Measurements from ENCODE around the gene VGLL3. TPM values are rescaled to one million over a fixed set of nuclear protein-coding genes. Genes with fewer than 3 reads are reported as not detected.
A peak's percentile ranks its signal among the peaks of the same experiment; 100 is the strongest.

Gene VGLL3
- total and polyA plus RNA-seq, 2 experiments from 2014 or later = 1.4 to 7.3 TPM

DNA sequence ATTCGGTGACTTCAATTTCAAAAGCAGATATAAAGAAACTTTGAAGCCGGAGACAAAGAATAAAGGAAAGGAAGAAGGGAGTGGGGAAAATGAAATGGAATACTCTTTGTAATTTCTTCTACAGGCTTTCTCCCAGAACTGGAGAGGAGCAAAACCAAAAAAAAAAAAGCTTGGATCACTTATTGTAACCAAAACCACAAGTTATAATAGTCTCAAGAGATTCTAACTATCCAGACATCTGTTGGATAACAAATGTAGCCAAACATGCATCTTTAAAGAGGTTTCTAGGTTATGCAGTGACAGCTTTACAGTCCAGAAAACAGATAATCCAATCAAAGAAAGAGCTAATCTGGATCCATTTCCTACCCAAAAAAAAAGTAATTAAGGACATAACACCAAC lies 36.2 kb downstream of the VGLL3 start:
- Histone ChIP-seq H3K27me3 (ENCODE audit: insufficient read depth) (no peaks in the 10 kb centered on the region), H3K4me3 (no peak overlapping the region), H2AFZ (no peak overlapping the region), H3K79me2 (replicated peaks; ENCODE audit: insufficient read depth) (no peaks in the 10 kb centered on the region), H3K36me3 (ENCODE audit: insufficient read depth) (no peaks in the 10 kb centered on the region), H3K27ac (ENCODE audit: low read depth) (no peak overlapping the region), H3F3A (replicated peaks; ENCODE audit: low read depth) (no peaks in the 10 kb centered on the region), H3K9me2 (ENCODE audit: insufficient read depth) (no peaks in the 10 kb centered on the region), H4K20me1 (replicated peaks; ENCODE audit: insufficient read depth) (no peaks in the 10 kb centered on the region), H3K4me2 (no peak overlapping the region), H3K4me1 (ENCODE audit: insufficient read depth) (peaks cover 7% of the 10 kb centered on the region; the same call in 1 of the 2 replicates)
- ATAC-seq = no peak
- Mint-ChIP-seq H3K27me3 (ENCODE audit: insufficient read depth, low read depth, poor library complexity) (peaks cover 3% of the 10 kb centered on the region), H3K27ac (no peak overlapping the region), H3K4me1 (peaks cover 27% of the 10 kb centered on the region), H3K4me3 (no peak overlapping the region), H3K9me3 (no peaks in the 10 kb centered on the region), H3K36me3 (ENCODE audit: low read depth) (no peaks in the 10 kb centered on the region)
- TF ChIP-seq EZH2 (IDR thresholded peaks at IDR 0.05; ENCODE audit: low read depth, unreplicated experiment) = no peak
- no peak for TF ChIP-seq ZNF114 (CRISPR knock-in tag; IDR thresholded peaks at IDR 0.05)
- TF ChIP-seq, protein P1, sequence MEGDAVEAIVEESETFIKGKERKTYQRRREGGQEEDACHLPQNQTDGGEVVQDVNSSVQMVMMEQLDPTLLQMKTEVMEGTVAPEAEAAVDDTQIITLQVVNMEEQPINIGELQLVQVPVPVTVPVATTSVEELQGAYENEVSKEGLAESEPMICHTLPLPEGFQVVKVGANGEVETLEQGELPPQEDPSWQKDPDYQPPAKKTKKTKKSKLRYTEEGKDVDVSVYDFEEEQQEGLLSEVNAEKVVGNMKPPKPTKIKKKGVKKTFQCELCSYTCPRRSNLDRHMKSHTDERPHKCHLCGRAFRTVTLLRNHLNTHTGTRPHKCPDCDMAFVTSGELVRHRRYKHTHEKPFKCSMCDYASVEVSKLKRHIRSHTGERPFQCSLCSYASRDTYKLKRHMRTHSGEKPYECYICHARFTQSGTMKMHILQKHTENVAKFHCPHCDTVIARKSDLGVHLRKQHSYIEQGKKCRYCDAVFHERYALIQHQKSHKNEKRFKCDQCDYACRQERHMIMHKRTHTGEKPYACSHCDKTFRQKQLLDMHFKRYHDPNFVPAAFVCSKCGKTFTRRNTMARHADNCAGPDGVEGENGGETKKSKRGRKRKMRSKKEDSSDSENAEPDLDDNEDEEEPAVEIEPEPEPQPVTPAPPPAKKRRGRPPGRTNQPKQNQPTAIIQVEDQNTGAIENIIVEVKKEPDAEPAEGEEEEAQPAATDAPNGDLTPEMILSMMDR (conservative IDR thresholded peaks at IDR 0.05; ENCODE audit: low read depth in 2 of 2) = no peak
- no peak for TF ChIP-seq STAT1 (IDR thresholded peaks at IDR 0.05; ENCODE audit: unreplicated experiment)
- no peak for TF ChIP-seq NANOG (IDR thresholded peaks at IDR 0.05; ENCODE audit: borderline replicate concordance)
- TF ChIP-seq EZH2phosphoT487 (IDR thresholded peaks at IDR 0.05; ENCODE audit: unreplicated experiment) = no peak
- TF ChIP-seq POLR2AphosphoS5 (IDR thresholded peaks at IDR 0.05; ENCODE audit: low read depth) = no peak
- TF ChIP-seq, protein P2, sequence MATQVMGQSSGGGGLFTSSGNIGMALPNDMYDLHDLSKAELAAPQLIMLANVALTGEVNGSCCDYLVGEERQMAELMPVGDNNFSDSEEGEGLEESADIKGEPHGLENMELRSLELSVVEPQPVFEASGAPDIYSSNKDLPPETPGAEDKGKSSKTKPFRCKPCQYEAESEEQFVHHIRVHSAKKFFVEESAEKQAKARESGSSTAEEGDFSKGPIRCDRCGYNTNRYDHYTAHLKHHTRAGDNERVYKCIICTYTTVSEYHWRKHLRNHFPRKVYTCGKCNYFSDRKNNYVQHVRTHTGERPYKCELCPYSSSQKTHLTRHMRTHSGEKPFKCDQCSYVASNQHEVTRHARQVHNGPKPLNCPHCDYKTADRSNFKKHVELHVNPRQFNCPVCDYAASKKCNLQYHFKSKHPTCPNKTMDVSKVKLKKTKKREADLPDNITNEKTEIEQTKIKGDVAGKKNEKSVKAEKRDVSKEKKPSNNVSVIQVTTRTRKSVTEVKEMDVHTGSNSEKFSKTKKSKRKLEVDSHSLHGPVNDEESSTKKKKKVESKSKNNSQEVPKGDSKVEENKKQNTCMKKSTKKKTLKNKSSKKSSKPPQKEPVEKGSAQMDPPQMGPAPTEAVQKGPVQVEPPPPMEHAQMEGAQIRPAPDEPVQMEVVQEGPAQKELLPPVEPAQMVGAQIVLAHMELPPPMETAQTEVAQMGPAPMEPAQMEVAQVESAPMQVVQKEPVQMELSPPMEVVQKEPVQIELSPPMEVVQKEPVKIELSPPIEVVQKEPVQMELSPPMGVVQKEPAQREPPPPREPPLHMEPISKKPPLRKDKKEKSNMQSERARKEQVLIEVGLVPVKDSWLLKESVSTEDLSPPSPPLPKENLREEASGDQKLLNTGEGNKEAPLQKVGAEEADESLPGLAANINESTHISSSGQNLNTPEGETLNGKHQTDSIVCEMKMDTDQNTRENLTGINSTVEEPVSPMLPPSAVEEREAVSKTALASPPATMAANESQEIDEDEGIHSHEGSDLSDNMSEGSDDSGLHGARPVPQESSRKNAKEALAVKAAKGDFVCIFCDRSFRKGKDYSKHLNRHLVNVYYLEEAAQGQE (IDR thresholded peaks at IDR 0.05; ENCODE audit: unreplicated experiment) = no peak
- TF ChIP-seq, protein P3, sequence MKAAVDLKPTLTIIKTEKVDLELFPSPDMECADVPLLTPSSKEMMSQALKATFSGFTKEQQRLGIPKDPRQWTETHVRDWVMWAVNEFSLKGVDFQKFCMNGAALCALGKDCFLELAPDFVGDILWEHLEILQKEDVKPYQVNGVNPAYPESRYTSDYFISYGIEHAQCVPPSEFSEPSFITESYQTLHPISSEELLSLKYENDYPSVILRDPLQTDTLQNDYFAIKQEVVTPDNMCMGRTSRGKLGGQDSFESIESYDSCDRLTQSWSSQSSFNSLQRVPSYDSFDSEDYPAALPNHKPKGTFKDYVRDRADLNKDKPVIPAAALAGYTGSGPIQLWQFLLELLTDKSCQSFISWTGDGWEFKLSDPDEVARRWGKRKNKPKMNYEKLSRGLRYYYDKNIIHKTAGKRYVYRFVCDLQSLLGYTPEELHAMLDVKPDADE (IDR thresholded peaks at IDR 0.05) = no peak
- no peak for DNase-seq (ENCODE audit: low spot score)

DNA sequence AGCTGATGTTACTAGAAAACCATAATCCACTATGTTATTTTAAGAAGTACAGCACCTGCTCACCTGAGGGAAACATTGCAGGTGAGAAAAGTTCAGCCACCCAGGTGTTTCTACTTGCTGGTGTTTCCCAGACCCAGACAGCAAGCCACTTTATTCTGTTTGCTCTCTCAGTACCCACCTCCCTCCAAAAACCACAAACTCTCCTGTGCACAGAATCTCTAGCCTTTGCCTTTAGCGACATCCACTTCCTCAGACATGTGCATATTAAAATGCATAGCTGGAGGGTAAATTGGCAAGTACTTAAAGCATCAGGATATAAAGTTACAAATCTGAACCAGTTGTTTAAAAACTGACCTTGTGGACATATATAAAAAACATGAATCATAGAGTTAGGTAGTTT lies 36.7 kb downstream of the VGLL3 start:
- ATAC-seq (no peak), DNase-seq (ENCODE audit: low spot score) (no peak)
- Histone ChIP-seq H3K36me3 (ENCODE audit: insufficient read depth) (no peaks in the 10 kb centered on the region), H3K27ac (ENCODE audit: low read depth) (no peak overlapping the region), H3K4me3 (no peak overlapping the region), H3K4me2 (no peak overlapping the region), H4K20me1 (replicated peaks; ENCODE audit: insufficient read depth) (no peaks in the 10 kb centered on the region), H3K4me1 (ENCODE audit: insufficient read depth) (peaks cover 7% of the 10 kb centered on the region; the same call in 1 of the 2 replicates), H3F3A (replicated peaks; ENCODE audit: low read depth) (no peaks in the 10 kb centered on the region), H3K9me2 (ENCODE audit: insufficient read depth) (no peaks in the 10 kb centered on the region), H2AFZ (no peak overlapping the region), H3K79me2 (replicated peaks; ENCODE audit: insufficient read depth) (no peaks in the 10 kb centered on the region), H3K27me3 (ENCODE audit: insufficient read depth) (no peaks in the 10 kb centered on the region)
- Mint-ChIP-seq H3K4me1 (peaks cover 28% of the 10 kb centered on the region), H3K27me3 (ENCODE audit: insufficient read depth, low read depth, poor library complexity) (peaks cover 3% of the 10 kb centered on the region), H3K36me3 (ENCODE audit: low read depth) (no peaks in the 10 kb centered on the region), H3K9me3 (no peaks in the 10 kb centered on the region), H3K27ac (peak overlapping the region; percentile 17; the same call in 1 of the 2 replicates), H3K4me3 (no peak overlapping the region)
- TF ChIP-seq NANOG (IDR thresholded peaks at IDR 0.05; ENCODE audit: borderline replicate concordance) = no peak
- TF ChIP-seq ZNF331 (CRISPR knock-in tag; IDR thresholded peaks at IDR 0.05; ENCODE audit: low read depth) = no peak
- no peak for TF ChIP-seq POLR2AphosphoS5 (IDR thresholded peaks at IDR 0.05; ENCODE audit: low read depth)
- TF ChIP-seq, protein P1 (conservative IDR thresholded peaks at IDR 0.05; ENCODE audit: low read depth in 2 of 2) = no peak
- TF ChIP-seq EZH2phosphoT487 (IDR thresholded peaks at IDR 0.05; ENCODE audit: unreplicated experiment) = no peak
- TF ChIP-seq JUNB (IDR thresholded peaks at IDR 0.05; ENCODE audit: unreplicated experiment) = no peak
- TF ChIP-seq STAT1 (IDR thresholded peaks at IDR 0.05; ENCODE audit: unreplicated experiment) = no peak
- TF ChIP-seq CREB1 (CRISPR knock-in tag; IDR thresholded peaks at IDR 0.05; ENCODE audit: low read depth) = no peak
- TF ChIP-seq, protein P3 (IDR thresholded peaks at IDR 0.05) = no peak
- no peak for TF ChIP-seq EZH2 (IDR thresholded peaks at IDR 0.05; ENCODE audit: low read depth, unreplicated experiment)
- no peak for TF ChIP-seq ZNF114 (CRISPR knock-in tag; IDR thresholded peaks at IDR 0.05)

Data from GM23338 (cell line).